Measurements from ENCODE around the gene BBS7.

- no peak for TF ChIP-seq POLR2A (IDR thresholded peaks at IDR 0.05)
- no peak for TF ChIP-seq CTCF (IDR thresholded peaks at IDR 0.05)
Observed at GRCh38 chr4:121881158-121881557, 10.9 kb upstream of the BBS7 start.

All from heart left ventricle (tissue), 13 donors.